GM23338 (cell line): ENCODE results near the gene UNC45A. TPM values are rescaled to one million over a fixed set of nuclear protein-coding genes. Genes with fewer than 3 reads are reported as not detected.

Source experiments
- ATAC-seq: fragments of 200-7000 bp; cut with Tn5 transposase; 3 replicates; pipeline ENCODE4 v1.9.1; 2020
- DNase-seq: peaks from one replicate; pipeline ENCODE4 v3.0.0-alpha.2; 2015; ENCODE audit warnings: low spot score
- H2AFZ ChIP-seq: fragments of 200-600 bp; sonication (generic); 2 replicates; pipeline ENCODE4 v1.8.0; 2016; ENCODE audit warnings: antibody characterized with exemption, mild to moderate bottlenecking, moderate library complexity
- H3F3A ChIP-seq: fragments of 200-600 bp; sonication (generic); replicated peaks from 2 replicates; pipeline ENCODE4 v1.8.0; 2017; ENCODE audit warnings: antibody characterized with exemption, mixed run types, low read depth
- H3K27ac ChIP-seq: fragments of 200-600 bp; sonication (generic); 2 replicates; pipeline ENCODE4 v1.6.1; 2016; ENCODE audit warnings: low read depth
- H3K27me3 ChIP-seq: fragments of 200-600 bp; sonication (generic); 2 replicates; pipeline ENCODE4 v1.8.0; 2016; ENCODE audit warnings: mild to moderate bottlenecking, mixed run types, moderate library complexity; ENCODE audit not compliant: insufficient read depth
- H3K36me3 ChIP-seq: fragments of 200-600 bp; sonication (generic); 2 replicates; pipeline ENCODE4 v1.8.0; 2016; ENCODE audit warnings: mild to moderate bottlenecking; ENCODE audit not compliant: insufficient read depth
- H3K4me1 ChIP-seq: fragments of 200-600 bp; sonication (generic); 2 replicates; pipeline ENCODE4 v1.8.0; 2016; ENCODE audit warnings: mild to moderate bottlenecking, moderate library complexity; ENCODE audit not compliant: insufficient read depth
- H3K4me2 ChIP-seq: fragments of 200-600 bp; sonication (generic); 2 replicates; pipeline ENCODE4 v1.7.1; 2017; ENCODE audit warnings: mixed run types
- H3K4me3 ChIP-seq: fragments of 200-600 bp; sonication (generic); 2 replicates; pipeline ENCODE4 v1.6.1; 2016; ENCODE audit warnings: mixed run types
- H3K79me2 ChIP-seq: fragments of 200-600 bp; sonication (generic); replicated peaks from 2 replicates; pipeline ENCODE4 v1.8.0; 2017; ENCODE audit warnings: mild to moderate bottlenecking; ENCODE audit not compliant: insufficient read depth
- H3K9me2 ChIP-seq: fragments of 200-600 bp; sonication (generic); 2 replicates; pipeline ENCODE4 v1.8.0; 2017; ENCODE audit not compliant: insufficient read depth
- H4K20me1 ChIP-seq: fragments of 200-600 bp; sonication (generic); replicated peaks from 2 replicates; pipeline ENCODE4 v1.8.0; 2017; ENCODE audit warnings: mild to moderate bottlenecking; ENCODE audit not compliant: insufficient read depth
- H3K27ac Mint-ChIP-seq: 2 replicates; pipeline ENCODE4 v1.8.0; 2020; ENCODE audit warnings: inconsistent platforms, mild to moderate bottlenecking, moderate library complexity, mixed read lengths
- H3K27me3 Mint-ChIP-seq: 3 replicates; pipeline ENCODE4 v1.8.0; 2022; ENCODE audit warnings: low read depth, mild to moderate bottlenecking, moderate library complexity, mixed read lengths, inconsistent platforms; ENCODE audit not compliant: insufficient read depth, poor library complexity
- H3K36me3 Mint-ChIP-seq: 3 replicates; pipeline ENCODE4 v1.8.0; 2021; ENCODE audit warnings: low read depth, mild to moderate bottlenecking, inconsistent platforms, moderate library complexity, mixed read lengths
- H3K4me1 Mint-ChIP-seq: 3 replicates; pipeline ENCODE4 v1.8.0; 2020; ENCODE audit warnings: mild to moderate bottlenecking, inconsistent platforms, mixed read lengths
- H3K4me3 Mint-ChIP-seq: 3 replicates; pipeline ENCODE4 v1.8.0; 2021; ENCODE audit warnings: moderate library complexity, mild to moderate bottlenecking, inconsistent platforms, mixed read lengths
- H3K9me3 Mint-ChIP-seq: 3 replicates; pipeline ENCODE4 v1.8.0; 2020; ENCODE audit warnings: moderate library complexity, mild to moderate bottlenecking, inconsistent platforms, mixed read lengths
- CTCF ChIP-seq, 2 experiments: fragments of 200-600 bp in 1 of 2; sonication (generic) in 1 of 2; conservative IDR thresholded peaks; 2 replicates each; pipeline versions ENCODE4 v1.5.1 to v1.6.1; 2016 to 2017; ENCODE audit warnings: antibody characterized with exemption in 2 of 2, low read depth in 2 of 2, mild to moderate bottlenecking in 2 of 2, moderate library complexity in 1 of 2
- ETS1 ChIP-seq: IDR thresholded peaks from 2 replicates; pipeline ENCODE4 v1.6.1; 2016; ENCODE audit warnings: antibody characterized with exemption
- NANOG ChIP-seq: IDR thresholded peaks from 2 replicates; pipeline ENCODE4 v1.6.1; 2016; ENCODE audit warnings: antibody characterized with exemption, borderline replicate concordance
- REST ChIP-seq: IDR thresholded peaks from one replicate; pipeline ENCODE4 v1.6.1; 2018; ENCODE audit warnings: antibody characterized with exemption; ENCODE audit not compliant: unreplicated experiment
- ZNF114 ChIP-seq: fragments of 250-450 bp; sonication (Bioruptor Pico); IDR thresholded peaks from 2 replicates; pipeline ENCODE4 v1.5.0; 2020; ENCODE audit warnings: mild to moderate bottlenecking, moderate library complexity
- ZNF462 ChIP-seq: fragments of 250-450 bp; sonication (Bioruptor Pico); IDR thresholded peaks from 2 replicates; pipeline ENCODE4 v1.5.0; 2020; ENCODE audit warnings: mild to moderate bottlenecking, moderate library complexity
- polyA plus RNA-seq: library from polyadenylated mRNA; unstranded; fragments of >200 nt; fragmentation: Nextera tagmentation; extraction: Ambion mirVana; gene quantifications from 2 replicates; pipeline ENCODE4 v1.2.1, GENCODE V29; 2016
- total RNA-seq: library from RNA; depleted of rRNA; stranded (reverse); fragments of >200 nt; shearing (Covaris generic); gene quantifications from 2 replicates; pipeline ENCODE4 v1.2.3, GENCODE V29; 2014

Gene UNC45A
- total and polyA plus RNA-seq, 2 experiments from 2014 or later: 40.2 to 86.8 TPM

- H3K27ac ChIP-seq: no peak overlapping the region
- no peaks in the 10 kb centered on the region for H4K20me1 ChIP-seq
- H3K4me2 ChIP-seq: no peak overlapping the region
- H3F3A ChIP-seq: peaks cover 15% of the 10 kb centered on the region
- H3K4me1 ChIP-seq: peaks cover 18% of the 10 kb centered on the region
- H3K4me3 ChIP-seq: no peak overlapping the region
- no peak overlapping the region for H2AFZ ChIP-seq
- Mint-ChIP-seq H3K27ac (no peak overlapping the region), H3K36me3 (peaks cover 11% of the 10 kb centered on the region), H3K27me3 (peaks cover 24% of the 10 kb centered on the region), H3K4me3 (no peak overlapping the region), H3K9me3 (no peaks in the 10 kb centered on the region; the same call in 2 of the 3 replicates), H3K4me1 (peaks cover 15% of the 10 kb centered on the region)
- ATAC-seq (no peak), DNase-seq (no peak)
- no peaks in the 10 kb centered on the region for H3K79me2 ChIP-seq
- H3K27me3 ChIP-seq: peaks cover 24% of the 10 kb centered on the region
- TF ChIP-seq CTCF (conservative IDR thresholded peaks at IDR 0.05; ENCODE audit: low read depth in 2 of 2) (no peak), ETS1 (no peak), ZNF114 (CRISPR knock-in tag) (no peak), ZNF462 (CRISPR knock-in tag) (no peak), NANOG (no peak), REST (no peak)
- H3K36me3 ChIP-seq: no peaks in the 10 kb centered on the region
- H3K9me2 ChIP-seq: no peaks in the 10 kb centered on the region
Observed at GRCh38 chr15:90904746-90905145, 30.3 kb upstream of the UNC45A start.
